NCI-H2227 (cell line): Measurements from ENCODE around the gene IFT81.
"Not testable (repeated sequence)": the region's sequence is repeated elsewhere in the genome, so short reads cannot be mapped to it uniquely, and the experiment has no call there.

Source experiments
- DNase-seq: peaks from one replicate; lab custom pipeline; 2025; ENCODE audit not compliant: unreplicated experiment; lab: John Stamatoyannopoulos, UW

IFT81 gene

GRCh38 chr12:110244829-110245228 lies 120.7 kb downstream of the IFT81 start:
- no peak for DNase-seq

- DNase-seq: no peak
Measured at GRCh38 chr12:110245369-110245772, 121.2 kb downstream of the IFT81 start.

- DNase-seq: no peak
Measured at GRCh38 chr12:110246636-110247339, 122.6 kb downstream of the IFT81 start.

GRCh38 chr12:110247340-110248095 lies 123.4 kb downstream of the IFT81 start:
- peak; percentile 15 for DNase-seq

- no peak for DNase-seq
Measured at GRCh38 chr12:110248096-110248447, 123.9 kb downstream of the IFT81 start.

- DNase-seq: no peak
Measured at GRCh38 chr12:110249105-110249504, 124.9 kb downstream of the IFT81 start.

- no peak for DNase-seq
Measured at GRCh38 chr12:110249716-110250225, 125.6 kb downstream of the IFT81 start.

GRCh38 chr12:110251381-110251780 lies 127.2 kb downstream of the IFT81 start:
- no peak for DNase-seq

- DNase-seq: no peak
Measured at GRCh38 chr12:110252716-110253115, 128.6 kb downstream of the IFT81 start.

- DNase-seq: no peak
Measured at GRCh38 chr12:110253176-110253575, 129.0 kb downstream of the IFT81 start.

GRCh38 chr12:110254971-110255540 lies 130.9 kb downstream of the IFT81 start:
- DNase-seq: no peak

- DNase-seq: not testable (repeated sequence)
Measured at GRCh38 chr12:110255890-110256456, 131.8 kb downstream of the IFT81 start.

GRCh38 chr12:110256780-110257431 lies 132.7 kb downstream of the IFT81 start:
- DNase-seq: no peak

- no peak for DNase-seq
Measured at GRCh38 chr12:110258466-110258865, 134.3 kb downstream of the IFT81 start.

GRCh38 chr12:110262442-110263388 lies 138.6 kb downstream of the IFT81 start:
- no peak for DNase-seq

- peak; percentile 81 for DNase-seq
Measured at GRCh38 chr12:110266381-110266960, 142.3 kb downstream of the IFT81 start.

GRCh38 chr12:110266980-110267620 lies 142.9 kb downstream of the IFT81 start:
- DNase-seq: peak; percentile 80
